ENCODE results near the gene IGF1R.

Gene IGF1R

GRCh38 chr15:98705070-98705469, 56.7 kb downstream of the IGF1R start:
- DNase-seq (ENCODE audit: low spot score): no peak

DNA sequence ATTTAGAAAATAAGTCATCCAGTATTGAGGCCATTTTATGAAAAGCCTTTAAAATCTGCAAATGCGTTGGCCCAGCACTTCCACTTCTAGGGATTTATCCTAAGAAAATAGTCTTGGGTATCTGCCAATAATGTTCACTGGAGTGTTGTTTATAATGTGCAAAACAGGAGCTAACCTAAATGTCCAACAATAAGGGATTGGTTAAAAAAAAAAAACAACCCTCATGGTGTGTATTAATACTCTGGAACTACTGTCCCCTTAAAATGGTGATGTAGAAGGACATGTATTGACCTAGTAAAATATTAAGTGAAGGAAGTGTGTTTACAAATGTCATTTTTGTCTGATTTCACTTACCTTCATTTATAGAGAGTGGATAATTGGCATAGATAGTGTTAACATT, 58.0 kb downstream of the IGF1R start:
- DNase-seq (ENCODE audit: low spot score): no peak

- DNase-seq (ENCODE audit: low spot score): no peak
These were observed 58.6 kb downstream of the IGF1R start for GRCh38 chr15:98706986-98707385.

DNA sequence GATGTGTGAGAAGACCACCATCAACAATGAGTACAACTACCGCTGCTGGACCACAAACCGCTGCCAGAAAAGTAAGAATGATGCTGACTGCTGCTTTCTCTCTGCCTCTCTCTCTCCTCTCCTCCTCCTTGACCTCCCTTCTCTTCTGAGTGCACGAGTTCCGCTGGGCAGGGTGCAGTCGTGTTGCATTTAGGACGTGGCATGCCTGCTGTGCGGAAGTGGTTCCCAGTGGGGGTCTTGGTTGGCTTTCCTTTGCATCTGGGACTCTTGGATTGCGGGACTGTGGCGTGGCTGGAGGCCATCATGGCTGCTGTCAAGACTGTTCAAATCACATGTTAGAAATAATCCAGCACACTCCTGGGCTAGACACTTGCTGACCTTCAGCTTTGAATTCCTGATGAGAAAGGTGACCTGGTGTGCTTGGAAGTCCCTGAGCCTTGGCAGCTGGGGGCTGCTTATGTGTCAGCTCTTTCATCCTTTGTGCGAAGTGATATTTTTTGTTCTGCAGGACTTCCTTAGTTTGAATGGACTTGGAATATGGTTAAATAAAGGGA, 59.8 kb downstream of the IGF1R start:
- no peak for DNase-seq (ENCODE audit: low spot score)

GRCh38 chr15:98711810-98712209, 63.5 kb downstream of the IGF1R start:
- DNase-seq (ENCODE audit: low spot score): no peak

- no peak for DNase-seq (ENCODE audit: low spot score)
These were observed 64.7 kb downstream of the IGF1R start for GRCh38 chr15:98712845-98713584.

GRCh38 chr15:98713585-98714001, 65.3 kb downstream of the IGF1R start:
- DNase-seq (ENCODE audit: low spot score): no peak

DNA sequence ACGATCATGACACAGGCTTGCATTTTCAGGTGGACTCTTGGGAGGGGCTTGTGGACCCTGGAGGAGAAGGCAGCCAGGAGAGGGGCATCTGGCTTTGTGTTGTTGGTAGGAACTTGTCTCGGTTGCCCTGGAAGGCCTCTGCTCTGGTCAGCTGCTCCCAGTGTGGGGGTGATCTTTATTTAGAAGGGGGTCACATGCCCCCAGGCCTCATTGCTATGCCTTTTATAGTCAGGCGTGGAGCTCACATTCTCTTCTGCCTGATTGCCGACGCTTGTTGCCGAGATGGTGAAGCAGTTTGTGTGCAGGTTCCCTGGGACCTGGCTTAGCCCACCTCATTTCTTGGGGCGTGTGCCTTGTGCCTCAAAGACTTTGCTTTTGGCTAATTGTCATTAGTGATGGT, 66.6 kb downstream of the IGF1R start:
- no peak for DNase-seq (ENCODE audit: low spot score)

GRCh38 chr15:98715401-98715800, 67.1 kb downstream of the IGF1R start:
- no peak for DNase-seq (ENCODE audit: low spot score)

DNA sequence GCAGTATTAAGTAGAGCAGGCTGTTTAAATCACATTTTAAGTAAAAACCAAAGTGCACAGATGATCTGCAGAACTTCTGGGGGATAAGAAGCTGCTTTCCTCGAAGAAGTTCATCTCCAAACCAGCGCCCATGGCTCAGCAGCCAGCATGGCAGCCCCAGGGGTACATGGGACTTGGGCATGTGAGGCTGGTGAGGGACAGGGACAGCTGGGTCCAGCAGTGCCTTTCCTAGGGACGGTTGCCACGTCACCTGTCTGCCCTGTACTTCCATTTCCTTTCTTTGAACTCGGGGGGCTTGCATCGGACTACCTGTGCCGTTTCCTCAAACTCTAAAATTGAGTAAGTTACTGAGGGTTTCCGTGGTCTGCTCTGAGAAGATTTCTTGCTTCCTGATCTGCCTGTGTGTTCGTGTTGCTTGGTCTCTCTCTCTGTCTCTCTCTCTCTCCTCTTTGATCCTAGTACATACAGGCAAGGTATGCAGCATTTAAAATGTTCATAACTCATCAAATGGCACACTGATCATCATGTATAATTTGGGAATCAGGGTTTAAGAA, 67.6 kb downstream of the IGF1R start:
- DNase-seq (ENCODE audit: low spot score): no peak

DNA sequence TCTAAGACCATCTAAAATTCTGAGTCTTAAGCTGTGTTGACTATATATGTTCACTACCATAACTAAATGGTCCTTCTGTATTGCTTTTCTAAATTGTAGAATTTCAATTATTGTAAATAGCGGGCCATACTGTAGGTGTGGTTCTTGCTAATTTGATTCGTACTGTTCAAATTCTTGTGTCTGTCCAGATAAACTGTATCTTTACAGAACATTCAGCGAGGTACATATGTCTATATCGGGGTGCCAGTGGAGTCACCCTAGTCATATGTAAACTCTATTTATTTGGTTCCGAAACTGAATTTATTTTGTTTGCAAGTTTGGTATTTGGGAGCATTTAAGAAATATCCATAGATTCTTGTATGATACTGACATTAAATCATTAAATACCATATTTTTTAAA, 69.0 kb downstream of the IGF1R start:
- DNase-seq (ENCODE audit: low spot score): no peak

DNA sequence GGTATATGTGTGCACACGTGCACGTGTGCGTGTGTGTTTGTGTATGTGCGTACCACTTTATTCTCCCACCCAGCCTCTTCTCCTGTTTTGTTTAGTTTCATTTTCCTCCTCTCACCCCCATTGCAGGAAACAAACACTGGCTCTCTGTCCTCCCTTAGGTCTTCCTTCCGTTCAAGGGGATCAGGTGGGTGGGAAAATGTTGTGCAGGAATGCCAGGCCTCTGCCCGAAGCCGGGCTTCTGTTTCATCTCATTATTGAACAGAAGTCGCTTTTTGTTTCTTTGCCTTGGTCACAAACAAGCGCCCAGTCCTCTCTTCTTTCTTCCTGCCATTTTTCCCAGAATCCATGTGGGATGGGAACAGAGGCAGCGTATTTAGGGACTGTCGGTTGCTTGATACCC, 69.6 kb downstream of the IGF1R start:
- no peak for DNase-seq (ENCODE audit: low spot score)

DNA sequence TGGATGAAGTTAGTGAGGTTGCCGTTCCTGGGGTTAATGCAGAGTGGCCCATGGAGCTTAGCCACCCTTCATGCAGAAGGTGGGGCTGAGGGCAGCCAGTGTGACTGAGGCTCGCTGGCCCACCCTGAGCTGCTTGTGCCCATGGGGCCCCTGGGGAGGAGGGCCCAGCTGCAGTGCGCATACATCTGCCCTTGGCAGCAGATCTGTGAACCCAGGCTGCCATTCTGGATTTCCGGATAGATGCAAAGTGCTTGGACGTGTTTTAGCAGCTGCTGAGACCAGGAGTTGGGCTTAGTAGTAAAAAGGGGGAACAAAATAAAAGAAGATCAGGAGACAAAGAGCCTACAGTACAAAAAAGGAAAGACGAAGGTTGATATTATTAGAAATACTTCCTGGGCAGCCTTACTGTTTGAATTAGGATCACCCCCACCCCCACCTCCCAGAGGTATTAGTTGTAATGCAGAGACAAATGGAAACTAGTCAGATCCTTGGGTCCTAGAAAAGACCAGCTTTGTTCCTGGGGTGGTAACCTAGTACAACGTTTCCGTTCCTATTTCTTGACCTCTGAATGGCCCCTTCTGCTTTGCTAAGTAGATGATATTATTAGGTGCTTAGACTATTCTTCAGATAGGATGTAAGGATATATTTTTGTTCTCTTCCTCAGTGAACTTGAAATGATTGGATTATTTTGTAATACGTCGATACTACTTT, 70.2 kb downstream of the IGF1R start:
- DNase-seq (ENCODE audit: low spot score): no peak

DNA sequence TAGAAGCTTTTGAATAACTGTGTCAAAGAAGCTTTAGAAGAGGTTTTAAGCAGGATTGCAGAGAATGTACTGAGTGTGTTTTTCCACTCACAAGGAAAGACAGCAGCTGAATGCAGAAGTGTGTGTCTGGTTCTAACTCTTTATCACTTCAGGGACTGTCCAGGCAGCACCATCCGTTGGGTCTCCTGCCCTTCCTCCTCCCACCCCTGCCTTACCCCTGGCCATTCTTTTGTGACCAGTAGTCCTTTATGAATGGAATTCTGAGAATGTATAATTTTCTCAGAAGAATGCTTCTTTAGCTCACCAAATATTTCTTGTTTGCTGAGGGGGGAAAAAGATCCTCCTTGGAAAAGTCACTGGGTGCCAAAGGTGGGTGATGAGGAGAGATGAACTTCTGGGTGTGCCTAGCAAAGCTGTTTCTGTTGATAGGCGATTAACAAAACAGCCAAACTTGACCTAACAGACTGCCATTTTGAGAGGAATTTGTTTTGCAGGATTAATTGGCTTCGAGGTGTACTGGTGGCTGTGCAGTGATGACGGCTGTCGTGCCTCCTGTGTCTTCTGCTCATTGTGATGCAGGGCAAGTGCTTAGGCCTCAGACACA, 70.9 kb downstream of the IGF1R start:
- DNase-seq (ENCODE audit: low spot score): no peak

DNA sequence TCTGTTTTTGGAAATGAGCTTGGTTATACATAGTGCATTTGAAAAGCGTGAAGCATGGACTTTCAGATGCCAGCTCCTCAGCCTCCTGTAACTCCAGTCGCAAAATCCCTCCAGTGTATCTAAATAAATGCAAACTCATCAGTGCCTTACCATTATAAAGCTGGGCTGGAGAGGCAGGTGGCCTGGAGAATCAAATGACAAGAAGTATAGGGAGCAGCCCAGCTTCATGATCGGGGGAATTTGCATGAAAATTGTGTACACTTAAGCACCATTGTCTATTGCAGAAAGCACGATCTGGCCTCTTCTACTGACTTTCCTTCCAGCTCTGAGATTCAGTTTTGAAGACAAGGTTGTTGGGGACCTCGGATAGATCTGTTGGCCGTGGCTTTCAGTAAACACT, 71.7 kb downstream of the IGF1R start:
- DNase-seq (ENCODE audit: low spot score): no peak

DNA sequence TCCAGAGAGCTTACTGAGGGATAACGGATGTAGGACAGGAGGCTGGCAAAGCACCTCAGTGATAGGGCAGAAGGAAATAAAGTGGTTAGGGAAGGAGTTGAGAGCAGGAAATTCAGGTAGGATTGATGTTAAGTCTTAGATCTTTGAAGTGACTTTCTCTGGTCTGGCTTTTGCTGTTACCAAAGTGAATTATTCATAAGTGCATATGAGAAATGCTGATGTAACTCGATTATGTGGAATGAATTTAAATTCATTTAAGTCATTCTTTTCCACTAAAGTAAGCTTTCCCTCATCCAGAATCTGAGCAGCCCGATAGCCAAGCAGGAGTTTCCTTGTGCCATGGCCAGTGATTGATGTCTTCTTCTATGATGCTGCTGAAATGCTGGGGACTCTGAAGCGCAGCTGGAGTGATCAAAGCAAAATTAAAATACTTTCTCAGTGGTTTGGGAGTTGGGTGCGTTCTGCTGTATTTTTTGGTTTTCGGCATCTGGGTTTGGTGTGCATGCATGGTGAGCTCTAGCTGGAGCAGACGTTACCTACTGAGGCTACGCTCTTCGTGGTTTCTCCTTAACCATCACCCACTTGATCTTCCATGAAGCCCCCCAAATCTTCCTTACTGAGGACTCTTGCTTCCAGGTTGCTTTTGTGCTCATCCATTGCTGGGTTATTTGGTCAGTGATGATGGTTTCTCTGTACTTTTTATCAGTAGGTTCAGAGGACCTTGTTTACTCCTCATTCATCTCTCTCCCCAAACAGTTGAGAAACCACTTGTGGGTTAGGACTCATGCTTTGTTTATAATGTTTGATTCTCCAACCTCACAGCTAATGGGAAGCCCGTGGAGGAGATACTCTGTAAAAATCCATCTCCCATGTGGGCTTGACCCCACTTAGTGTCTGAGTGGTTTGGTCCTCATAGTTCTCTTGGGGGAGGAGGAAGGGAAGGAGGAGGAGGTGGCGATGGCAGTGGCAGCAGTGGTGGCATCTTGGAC, 72.5 kb downstream of the IGF1R start:
- no peak for DNase-seq (ENCODE audit: low spot score)

GRCh38 chr15:98722209-98722608, 73.9 kb downstream of the IGF1R start:
- DNase-seq (ENCODE audit: low spot score): no peak

DNA sequence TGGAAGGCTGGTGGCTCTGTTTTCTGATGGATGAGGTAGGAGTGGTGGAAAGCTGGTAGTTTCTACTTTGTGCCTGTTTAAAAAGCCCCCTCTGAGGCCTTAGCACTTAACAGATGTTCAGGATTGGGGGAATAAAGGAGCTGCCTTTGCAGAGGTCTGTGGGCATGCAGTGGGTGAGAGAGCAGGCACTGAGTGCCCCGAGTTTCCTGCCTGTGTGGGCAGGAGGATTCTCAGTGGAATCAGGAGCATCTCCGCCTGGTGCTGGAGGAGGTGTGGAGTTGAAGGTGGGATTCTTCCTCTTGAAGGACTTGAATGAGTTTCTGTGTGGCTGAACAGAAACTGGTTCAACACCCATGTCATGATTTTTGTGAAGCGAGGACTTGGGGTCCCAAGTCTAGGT, 74.3 kb downstream of the IGF1R start:
- no peak for DNase-seq (ENCODE audit: low spot score)

DNA sequence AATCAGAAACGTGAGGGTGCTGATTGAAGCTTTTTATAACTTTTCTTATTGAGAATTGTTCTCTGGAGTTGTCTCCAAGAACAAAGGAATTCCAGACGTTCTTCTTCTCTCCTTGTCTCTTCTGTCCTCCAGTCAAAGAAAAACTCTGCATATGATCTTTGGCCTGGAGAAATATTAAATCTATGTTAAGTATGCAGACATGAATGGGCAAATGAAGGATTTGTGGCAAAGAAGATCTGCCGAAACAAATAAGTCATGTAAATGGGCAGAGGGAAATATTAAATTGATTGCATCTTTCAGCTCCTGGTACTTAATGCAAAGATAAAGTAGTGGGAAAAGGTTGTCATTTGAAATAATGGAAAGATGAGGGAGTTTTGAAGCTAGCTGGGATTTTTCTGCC, 74.9 kb downstream of the IGF1R start:
- DNase-seq (ENCODE audit: low spot score): no peak

- DNase-seq (ENCODE audit: low spot score): no peak
These were observed 75.7 kb downstream of the IGF1R start for GRCh38 chr15:98724048-98724447.

- no peak for DNase-seq (ENCODE audit: low spot score)
These were observed 76.2 kb downstream of the IGF1R start for GRCh38 chr15:98724494-98724893.

DNA sequence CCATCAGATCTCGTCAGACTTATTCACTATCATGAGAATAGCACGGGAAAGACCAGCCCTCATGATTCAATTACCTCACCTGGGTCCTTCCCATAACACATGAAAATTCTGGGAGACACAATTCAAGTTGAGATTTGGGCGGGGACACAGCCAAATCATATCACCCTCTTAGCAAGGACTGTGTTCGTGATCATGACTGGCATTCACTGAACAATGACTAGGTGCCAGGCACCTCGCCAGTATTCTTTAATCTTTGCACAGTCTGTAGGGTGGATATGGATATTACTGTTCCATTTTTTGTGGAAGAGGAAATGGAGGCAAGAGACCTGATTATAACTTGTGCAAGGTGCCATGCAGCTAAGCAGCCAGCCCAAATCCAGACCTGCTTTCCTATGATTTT, 77.5 kb downstream of the IGF1R start:
- DNase-seq (ENCODE audit: low spot score): no peak
